HG02885 (cell line): ENCODE data around the gene COLQ.
"Not testable (repeated sequence)": the region's sequence is repeated elsewhere in the genome, so short reads cannot be mapped to it uniquely, and the experiment has no call there.

ENCODE experiments used
- ATAC-seq: cut with Tn5 transposase; IDR thresholded peaks from one replicate; pipeline ENCODE4 v1.9.1; 2021; ENCODE audit warnings: mild to moderate bottlenecking; ENCODE audit not compliant: unreplicated experiment, poor library complexity

Gene COLQ

GRCh38 chr3:15493436-15493835 lies 28.1 kb downstream of the COLQ start:
- no peak for ATAC-seq

- ATAC-seq, result no peak
Measured at GRCh38 chr3:15492847-15493360, 28.6 kb downstream of the COLQ start.

- peak; percentile 78 for ATAC-seq
Measured at GRCh38 chr3:15491143-15491542, 30.4 kb downstream of the COLQ start.

- no peak for ATAC-seq
Measured at GRCh38 chr3:15490158-15490557, 31.3 kb downstream of the COLQ start.

GRCh38 chr3:15488002-15488401 lies 33.5 kb downstream of the COLQ start:
- ATAC-seq, result no peak

- no peak for ATAC-seq
Measured at GRCh38 chr3:15486979-15487378, 34.5 kb downstream of the COLQ start.

- no peak for ATAC-seq
Measured at GRCh38 chr3:15486020-15486419, 35.5 kb downstream of the COLQ start.

- not testable (repeated sequence) for ATAC-seq
Measured at GRCh38 chr3:15484551-15484950, 37.0 kb downstream of the COLQ start.

GRCh38 chr3:15479400-15480224 lies 41.9 kb downstream of the COLQ start:
- ATAC-seq, result no peak

GRCh38 chr3:15478640-15478979 lies 42.9 kb downstream of the COLQ start:
- ATAC-seq, result no peak

GRCh38 chr3:15477951-15478639 lies 43.4 kb downstream of the COLQ start:
- ATAC-seq, result no peak

GRCh38 chr3:15476378-15476777 lies 45.1 kb downstream of the COLQ start:
- no peak for ATAC-seq

- no peak for ATAC-seq
Measured at GRCh38 chr3:15475161-15475560, 46.3 kb downstream of the COLQ start.

GRCh38 chr3:15471861-15472260 lies 49.6 kb downstream of the COLQ start:
- no peak for ATAC-seq

- ATAC-seq, result no peak
Measured at GRCh38 chr3:15470849-15471248, 50.7 kb downstream of the COLQ start.

- ATAC-seq, result no peak
Measured at GRCh38 chr3:15470261-15470660, 51.2 kb downstream of the COLQ start.

GRCh38 chr3:15467227-15468181 lies 54.0 kb downstream of the COLQ start:
- peak; percentile 59 for ATAC-seq

- ATAC-seq, result no peak
Measured at GRCh38 chr3:15465876-15466585, 55.5 kb downstream of the COLQ start.

GRCh38 chr3:15462451-15462850 lies 59.1 kb downstream of the COLQ start:
- ATAC-seq, result no peak
